GM21447 (cell line): ENCODE results near the gene ALLC.

Experiments used
- ATAC-seq: cut with Tn5 transposase; IDR thresholded peaks from one replicate; pipeline ENCODE4 v1.9.1; 2021; ENCODE audit not compliant: unreplicated experiment

Gene ALLC

DNA sequence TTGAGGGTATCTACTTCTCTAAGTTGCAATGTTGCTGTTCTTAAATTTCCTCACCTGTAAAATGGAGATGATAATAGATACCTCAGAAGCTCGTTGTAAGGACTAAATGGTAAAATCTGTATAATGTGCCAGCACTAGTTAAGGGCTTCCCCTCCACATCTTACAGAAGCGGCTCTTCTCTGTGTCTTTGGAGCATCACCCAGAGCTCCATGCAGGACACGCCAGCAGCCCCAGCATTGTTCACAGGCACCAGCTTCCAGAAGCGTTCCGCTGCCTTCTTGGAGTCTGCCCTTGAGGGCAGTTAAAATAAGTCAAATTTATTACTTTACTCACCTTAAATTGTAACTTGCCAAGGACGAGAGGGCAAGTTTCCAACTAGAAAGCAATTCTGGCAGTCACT lies 51.2 kb downstream of the ALLC start:
- no peak for ATAC-seq

GRCh38 chr2:3712424-3712823 lies 54.4 kb downstream of the ALLC start:
- no peak for ATAC-seq

- no peak for ATAC-seq
These were observed 55.0 kb downstream of the ALLC start for GRCh38 chr2:3712831-3713503.

DNA sequence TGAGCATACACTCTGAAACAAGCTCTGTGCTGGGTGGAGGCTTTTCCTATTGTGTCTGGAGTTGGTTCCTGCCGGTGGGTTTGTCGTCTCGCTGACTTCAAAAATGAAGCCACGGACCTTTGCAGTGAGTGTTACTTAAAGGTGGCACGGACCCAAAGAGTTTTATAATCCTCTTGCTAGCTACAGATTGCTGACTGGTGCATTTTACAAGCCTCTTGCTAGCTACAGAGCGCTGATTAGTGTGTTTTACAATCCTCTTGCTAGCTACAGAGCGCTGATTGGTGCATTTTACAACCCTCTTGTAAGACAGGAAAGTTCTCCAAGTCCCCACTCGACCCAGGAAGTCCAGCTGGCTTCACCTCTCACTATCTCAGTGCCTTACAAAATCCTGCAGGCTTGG lies 60.7 kb downstream of the ALLC start:
- ATAC-seq = no peak

DNA sequence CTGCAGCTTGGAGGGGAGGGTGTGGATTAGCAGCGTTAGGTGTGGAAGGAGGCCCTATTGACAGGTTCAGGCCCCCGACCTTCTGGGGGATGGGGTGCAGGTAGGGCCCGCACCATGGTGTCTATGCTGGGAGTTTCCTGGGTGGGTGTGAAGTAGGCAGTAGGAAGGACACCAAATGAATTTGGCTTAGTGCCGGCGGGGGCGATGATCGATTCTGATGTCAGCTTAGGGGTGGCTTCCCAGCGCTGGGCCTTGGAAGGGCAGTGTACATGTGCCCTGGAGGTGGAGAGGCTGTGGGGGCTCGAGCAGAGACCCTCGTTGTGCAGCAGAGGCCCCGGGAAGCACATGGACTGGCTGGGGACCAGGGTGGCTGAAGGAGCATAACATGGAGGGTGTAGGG lies 67.0 kb downstream of the ALLC start:
- no peak for ATAC-seq

DNA sequence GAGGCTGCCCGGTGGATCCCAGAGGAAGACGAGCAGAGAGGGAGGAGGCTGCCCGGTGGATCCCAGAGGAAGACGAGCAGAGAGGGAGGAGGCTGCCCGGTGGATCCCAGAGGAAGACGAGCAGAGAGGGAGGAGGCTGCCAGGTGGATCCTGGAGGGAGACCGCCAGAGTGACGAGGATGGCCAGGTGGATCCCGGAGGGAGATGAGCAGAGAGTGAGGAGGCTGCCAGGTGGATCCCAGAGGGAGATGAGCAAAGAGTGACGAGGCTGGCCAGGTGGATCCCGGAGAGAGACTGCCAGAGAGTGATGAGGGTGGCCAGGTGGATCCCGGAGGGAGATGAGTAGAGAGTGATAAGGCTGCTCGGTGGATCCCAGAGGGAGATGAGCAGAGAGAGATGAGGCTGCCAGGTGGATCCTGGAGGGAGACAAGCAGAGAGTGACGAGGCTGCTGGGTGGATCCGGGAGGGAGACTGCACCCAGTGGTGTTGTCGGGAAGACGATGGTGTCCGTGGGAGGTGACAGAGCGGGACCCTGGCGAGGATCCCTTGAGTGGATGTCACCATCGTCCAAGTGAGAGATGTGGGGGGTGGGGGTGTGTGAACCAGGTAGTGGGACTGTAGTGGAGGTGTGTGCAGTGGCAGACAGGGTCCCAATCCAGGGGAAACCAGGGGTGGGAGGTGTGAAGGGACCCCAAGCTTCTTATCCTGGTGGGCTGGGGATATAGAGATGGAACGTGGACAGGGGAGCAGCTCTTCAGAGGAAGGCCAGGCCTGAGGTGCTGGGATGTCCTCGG lies 67.7 kb downstream of the ALLC start:
- ATAC-seq = no peak

DNA sequence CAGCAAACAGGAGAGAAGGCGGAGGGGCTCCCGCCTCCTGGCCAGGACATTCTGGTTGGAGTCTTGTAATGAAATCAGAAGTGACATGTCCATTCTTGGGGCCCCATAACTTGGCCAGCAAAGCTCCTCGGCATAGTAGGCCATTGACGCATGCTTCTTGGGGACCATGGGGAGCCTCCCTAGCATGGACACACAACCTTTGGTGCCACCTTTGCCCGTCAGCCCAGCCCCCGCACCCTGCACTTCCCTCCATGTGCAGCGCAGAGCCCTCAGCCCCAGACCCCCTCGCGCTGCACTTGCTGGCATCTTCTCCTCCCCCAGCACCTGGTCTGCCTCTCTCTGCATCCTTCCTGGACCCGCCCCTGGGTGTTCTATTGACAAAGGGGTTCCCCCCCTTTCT lies 68.5 kb downstream of the ALLC start:
- ATAC-seq = no peak

- ATAC-seq = no peak
These were observed 69.5 kb downstream of the ALLC start for GRCh38 chr2:3727397-3728045.

DNA sequence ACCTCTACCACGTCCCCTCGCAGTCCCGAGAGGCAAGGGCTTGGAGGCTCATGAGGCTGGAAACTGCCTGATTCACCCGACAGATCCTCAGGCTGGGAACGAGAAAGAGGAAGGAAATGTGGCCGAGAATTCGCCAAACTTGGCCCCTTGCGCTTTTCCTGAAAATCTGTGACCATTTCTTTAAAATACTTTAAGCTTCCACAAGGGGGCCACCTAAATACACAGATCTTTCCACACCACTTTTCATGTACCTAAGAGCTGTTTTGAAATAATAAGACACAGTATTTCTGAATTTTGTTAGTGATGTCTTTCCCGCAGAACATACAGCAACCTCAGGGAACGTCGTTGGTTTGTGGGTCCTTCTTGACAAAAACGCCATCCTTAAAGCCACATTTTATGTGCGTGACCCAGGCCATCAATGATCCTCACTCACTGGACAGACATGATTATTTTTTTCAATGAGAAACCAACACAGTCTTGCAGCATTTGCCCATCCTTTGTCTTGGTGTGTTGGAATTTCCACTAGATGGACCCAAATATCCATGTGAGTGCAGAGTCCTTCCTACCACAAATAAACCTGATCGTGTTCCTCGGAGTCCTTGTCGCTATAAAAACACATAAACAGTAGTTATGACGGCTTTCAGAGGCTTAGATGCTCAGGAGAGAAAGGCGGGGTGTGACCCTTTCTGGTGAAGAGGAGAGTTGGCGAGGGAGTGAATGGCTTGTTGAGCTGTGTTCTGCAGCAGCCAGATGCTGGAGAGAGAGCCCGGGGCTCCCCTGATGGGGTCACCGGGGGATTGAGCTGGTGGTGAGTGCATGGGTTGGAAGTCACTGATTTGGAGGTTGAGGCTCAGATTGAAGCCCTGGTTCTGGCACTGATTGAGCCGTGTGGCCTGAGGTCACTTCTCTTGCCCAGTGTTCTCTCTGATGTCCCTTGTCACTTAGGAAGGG lies 70.4 kb downstream of the ALLC start:
- ATAC-seq = no peak

DNA sequence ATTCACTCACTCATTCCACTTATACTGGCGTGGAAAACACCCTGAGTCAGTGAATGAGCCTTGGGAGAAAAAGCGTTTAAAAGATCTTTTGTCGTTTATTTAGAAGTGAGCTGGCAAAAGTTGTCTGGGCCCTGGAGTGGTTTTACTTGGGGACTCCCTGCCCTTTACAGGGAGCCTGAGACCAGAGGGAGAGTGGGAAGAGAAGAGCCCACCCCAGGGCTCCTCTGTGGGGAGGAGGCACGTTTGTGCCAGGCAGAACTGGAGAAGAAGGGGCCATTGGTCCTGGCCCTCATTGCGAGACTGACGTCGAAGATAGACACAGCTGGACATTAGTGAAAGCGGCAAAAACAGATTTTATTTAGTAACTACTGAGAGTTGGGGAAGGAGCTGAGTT lies 71.1 kb downstream of the ALLC start:
- ATAC-seq = no peak

DNA sequence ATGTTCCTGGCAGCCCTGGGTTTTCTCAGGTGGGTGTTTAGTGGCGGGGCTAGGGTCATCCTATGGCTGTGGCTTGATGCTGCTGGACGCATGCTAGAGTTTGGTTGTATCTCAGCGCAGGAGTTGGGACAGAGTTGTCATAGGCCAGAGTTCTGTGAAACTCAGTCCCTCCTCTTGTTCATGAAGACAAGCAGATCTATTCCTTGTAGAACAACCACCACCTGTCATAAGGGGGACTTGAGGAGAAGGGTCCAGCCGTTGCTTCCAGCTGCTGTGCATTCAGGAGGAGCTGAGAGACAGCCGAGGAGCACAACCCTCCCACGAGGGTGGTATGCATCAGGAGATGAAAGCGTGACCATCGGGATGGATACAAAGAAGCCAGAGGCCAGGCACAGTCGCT lies 71.8 kb downstream of the ALLC start:
- no peak for ATAC-seq

DNA sequence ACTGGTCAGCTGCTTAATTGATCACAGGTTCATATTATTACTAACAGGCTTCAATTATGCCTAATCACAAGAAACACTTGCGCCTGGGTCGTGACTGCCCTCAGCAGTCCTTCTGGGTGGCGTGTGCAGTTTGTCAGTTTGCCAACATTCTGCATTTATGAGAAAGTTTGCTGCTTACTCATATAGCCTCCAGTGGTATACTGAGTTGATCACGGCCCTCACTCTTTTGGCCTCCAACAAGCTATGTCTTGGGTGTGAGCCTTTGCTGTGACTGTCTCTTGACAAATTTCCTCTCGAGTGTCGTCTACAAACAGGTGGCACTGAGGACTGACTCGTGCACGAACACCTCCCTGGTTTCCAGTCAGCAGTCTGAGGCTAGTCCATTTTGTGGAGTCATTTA lies 72.6 kb downstream of the ALLC start:
- ATAC-seq = no peak

DNA sequence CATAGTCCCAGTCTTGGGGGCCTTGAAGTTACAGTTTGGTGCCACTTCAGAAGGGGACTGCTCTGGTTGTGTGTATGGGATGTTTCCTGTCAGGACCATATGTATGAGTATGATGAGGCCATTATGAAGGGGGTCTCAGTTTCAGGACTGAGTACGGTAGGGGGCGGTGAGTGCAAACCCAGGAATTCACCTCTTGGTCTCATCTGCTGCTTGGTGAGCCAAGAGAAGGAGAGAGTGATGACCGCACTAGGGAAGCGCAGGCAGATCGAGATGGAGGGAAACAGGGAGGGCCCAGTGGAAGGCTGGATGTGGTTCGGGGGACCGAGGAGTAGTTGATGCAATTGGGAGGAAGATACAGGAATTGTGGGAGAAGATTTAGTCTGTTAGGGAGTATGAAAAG lies 73.8 kb downstream of the ALLC start:
- no peak for ATAC-seq

- no peak for ATAC-seq
These were observed 78.1 kb downstream of the ALLC start for GRCh38 chr2:3736112-3736511.

GRCh38 chr2:3737128-3737527 lies 79.1 kb downstream of the ALLC start:
- no peak for ATAC-seq

DNA sequence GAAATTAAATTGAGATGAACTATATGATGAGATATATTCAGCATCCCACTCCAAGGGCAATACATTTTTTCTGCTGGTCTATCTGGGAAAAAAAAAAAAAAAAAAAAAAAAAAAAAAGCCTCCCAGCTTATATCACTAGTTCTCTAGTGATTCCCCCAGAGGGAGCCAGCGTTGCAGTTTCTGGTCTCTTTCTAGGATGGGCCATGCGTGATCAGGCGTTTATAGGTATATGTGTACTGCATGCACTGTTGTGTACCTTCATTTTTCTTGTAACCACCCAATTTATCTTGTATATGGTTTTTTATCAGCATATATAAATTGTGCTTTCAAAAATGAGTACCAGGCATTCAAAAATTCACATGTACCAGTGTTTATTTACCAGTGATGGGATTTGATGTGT lies 80.5 kb downstream of the ALLC start:
- no peak for ATAC-seq

DNA sequence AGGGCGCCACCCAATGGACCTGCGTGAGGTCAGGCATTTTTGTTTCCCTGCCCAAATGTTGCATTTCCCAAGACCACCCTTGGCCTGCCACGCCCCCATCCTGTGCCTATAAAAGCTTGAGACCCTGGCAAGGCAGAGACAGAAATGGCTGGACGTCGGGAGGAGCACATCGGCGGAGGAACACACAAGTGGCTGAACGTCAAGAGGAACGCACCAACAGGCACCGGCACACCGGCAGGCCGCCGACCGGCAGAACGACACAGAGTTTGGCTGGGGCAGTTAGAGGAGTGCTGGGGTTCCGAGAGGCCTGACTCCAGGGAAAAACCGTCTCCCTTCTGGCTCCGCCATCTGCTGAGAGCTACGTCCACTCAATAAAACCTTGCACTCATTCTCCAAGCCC lies 81.3 kb downstream of the ALLC start:
- ATAC-seq = no peak

DNA sequence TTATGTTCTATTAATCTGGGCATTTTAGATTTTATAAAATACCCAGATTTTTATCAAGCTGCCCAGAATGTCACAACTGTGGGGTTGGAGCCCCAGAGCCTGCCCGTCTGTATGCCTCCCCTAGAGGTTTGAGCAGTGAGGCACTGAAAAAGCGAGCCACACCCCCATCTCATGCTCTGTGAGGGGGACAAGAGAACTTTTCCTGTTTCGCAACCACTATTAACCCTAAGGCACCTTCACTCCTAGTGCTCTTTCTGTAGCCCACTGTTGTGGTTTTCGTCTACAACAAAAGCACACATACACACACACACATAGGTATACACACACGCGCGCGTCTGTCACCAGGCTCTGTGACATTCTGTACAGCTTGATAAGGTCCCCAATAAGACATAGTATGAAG lies 83.4 kb downstream of the ALLC start:
- no peak for ATAC-seq

- no peak for ATAC-seq
These were observed 84.0 kb downstream of the ALLC start for GRCh38 chr2:3741867-3742602.

DNA sequence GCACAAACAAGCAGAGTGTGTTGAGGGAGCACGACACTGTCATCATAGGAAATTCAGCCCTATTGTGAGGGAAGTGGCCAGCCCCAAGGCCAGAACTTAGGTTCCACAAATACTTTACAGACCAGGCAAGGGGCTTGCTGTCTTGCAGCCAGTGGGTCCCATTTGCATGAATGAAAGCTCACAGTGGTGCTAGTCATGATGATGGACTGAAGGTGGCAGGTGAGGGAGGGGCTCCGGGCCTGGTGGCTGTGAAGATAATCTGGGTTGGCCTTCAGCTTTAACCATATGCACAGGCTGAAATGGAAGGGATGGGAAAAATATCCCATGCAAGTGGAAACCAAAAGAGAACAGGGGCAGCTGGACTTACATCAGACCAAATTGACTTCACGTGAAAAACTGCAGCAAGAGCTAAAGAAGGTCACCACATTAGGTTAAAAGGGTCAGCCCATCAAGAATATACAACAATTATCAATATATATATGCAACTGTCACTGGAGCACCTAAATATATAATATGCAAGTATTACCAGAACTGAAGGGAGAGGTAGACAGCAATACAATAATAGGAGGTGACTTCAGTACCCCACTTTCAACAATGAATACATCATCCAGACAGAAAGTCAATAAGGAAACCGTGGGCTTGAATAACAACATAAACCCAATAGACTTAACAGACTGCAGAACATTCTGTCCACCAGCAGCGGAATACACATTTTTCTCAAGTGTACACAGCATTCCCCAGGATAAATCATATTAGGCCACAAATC lies 84.9 kb downstream of the ALLC start:
- no peak for ATAC-seq
